Lower lobe of right lung (tissue), 2 donors: ENCODE results near the gene BMP2K. TPM values are rescaled to one million over a fixed set of nuclear protein-coding genes. Genes with fewer than 3 reads are reported as not detected.

Experiments
- ATAC-seq, 2 donors: fragments of 200-7000 bp; cut with Tn5 transposase; one replicate each; pipeline ENCODE4 v1.9.1; 2020 to 2022; ENCODE audit warnings: mild to moderate bottlenecking in 2 of 2, moderate library complexity in 2 of 2
- DNase-seq: peaks from one replicate; pipeline ENCODE4 v3.0.0-alpha.2; 2020
- H3K27ac ChIP-seq: fragments of 200-600 bp; one replicate; pipeline ENCODE4 v1.8.0; 2022
- H3K27me3 ChIP-seq: fragments of 200-600 bp; one replicate; pipeline ENCODE4 v1.8.0; 2022; ENCODE audit warnings: low read depth
- H3K36me3 ChIP-seq: fragments of 200-600 bp; one replicate; pipeline ENCODE4 v1.8.0; 2022; ENCODE audit warnings: mild to moderate bottlenecking
- H3K4me1 ChIP-seq: fragments of 200-600 bp; one replicate; pipeline ENCODE4 v1.8.0; 2022
- H3K4me3 ChIP-seq: fragments of 200-600 bp; one replicate; pipeline ENCODE4 v1.8.0; 2022; ENCODE audit warnings: mild to moderate bottlenecking
- H3K9me3 ChIP-seq: fragments of 200-600 bp; one replicate; pipeline ENCODE4 v1.8.0; 2022
- intact Hi-C: fragments of 100-400 bp; cut with DNase I; formaldehyde crosslinking; loops from one replicate; pipeline ENCODE4 v1.11.0; 2022
- total RNA-seq: library from RNA; stranded (reverse); fragmentation: NEBNext Ultra II Directional; extraction: Animal tissue kit (Norgen Biotek cat#: 25700); gene quantifications from one replicate; pipeline ENCODE4 v1.2.1, GENCODE V29; 2021
- TF ChIP-seq, protein P1 (sequence below): fragments of 200-600 bp; IDR thresholded peaks from one replicate; pipeline ENCODE4 v1.8.0; 2022; ENCODE audit warnings: antibody characterized with exemption, mild to moderate bottlenecking
- donor health status: DM: no; HTN: yes; CAD: no; lungs with severe emphysema.

BMP2K gene
- total RNA-seq, 1 donor from 2014 or later: 48.9 TPM

DNA sequence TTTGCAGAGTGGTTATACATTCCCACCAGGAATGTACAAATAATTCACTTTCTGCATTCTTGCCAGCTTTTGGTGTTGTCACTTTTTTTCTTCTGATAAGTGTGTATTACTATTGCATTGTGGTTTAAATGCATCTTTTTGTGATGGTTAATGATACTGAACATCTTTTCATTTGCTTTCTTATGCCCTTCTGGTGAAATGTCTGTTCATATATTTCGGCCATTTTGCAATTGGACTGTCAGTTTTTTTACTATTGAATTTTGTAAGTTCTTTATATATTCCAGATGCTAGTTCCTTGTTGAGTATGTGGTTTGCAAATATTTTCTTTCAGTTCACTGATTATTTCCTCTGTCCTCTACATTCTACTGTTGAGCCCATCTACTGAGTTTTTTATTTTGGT lies 19.4 kb upstream of the BMP2K start:
- ATAC-seq (no peak), DNase-seq (no peak)
- intact Hi-C loops: no loop called here
- H3K4me1 ChIP-seq: no peaks in the 10 kb centered on the region
- H3K4me3 ChIP-seq: no peak overlapping the region
- no peaks in the 10 kb centered on the region for H3K27me3 ChIP-seq
- TF ChIP-seq, protein P1, sequence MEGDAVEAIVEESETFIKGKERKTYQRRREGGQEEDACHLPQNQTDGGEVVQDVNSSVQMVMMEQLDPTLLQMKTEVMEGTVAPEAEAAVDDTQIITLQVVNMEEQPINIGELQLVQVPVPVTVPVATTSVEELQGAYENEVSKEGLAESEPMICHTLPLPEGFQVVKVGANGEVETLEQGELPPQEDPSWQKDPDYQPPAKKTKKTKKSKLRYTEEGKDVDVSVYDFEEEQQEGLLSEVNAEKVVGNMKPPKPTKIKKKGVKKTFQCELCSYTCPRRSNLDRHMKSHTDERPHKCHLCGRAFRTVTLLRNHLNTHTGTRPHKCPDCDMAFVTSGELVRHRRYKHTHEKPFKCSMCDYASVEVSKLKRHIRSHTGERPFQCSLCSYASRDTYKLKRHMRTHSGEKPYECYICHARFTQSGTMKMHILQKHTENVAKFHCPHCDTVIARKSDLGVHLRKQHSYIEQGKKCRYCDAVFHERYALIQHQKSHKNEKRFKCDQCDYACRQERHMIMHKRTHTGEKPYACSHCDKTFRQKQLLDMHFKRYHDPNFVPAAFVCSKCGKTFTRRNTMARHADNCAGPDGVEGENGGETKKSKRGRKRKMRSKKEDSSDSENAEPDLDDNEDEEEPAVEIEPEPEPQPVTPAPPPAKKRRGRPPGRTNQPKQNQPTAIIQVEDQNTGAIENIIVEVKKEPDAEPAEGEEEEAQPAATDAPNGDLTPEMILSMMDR: no peak
- no peaks in the 10 kb centered on the region for H3K9me3 ChIP-seq
- H3K36me3 ChIP-seq: no peaks in the 10 kb centered on the region
- H3K27ac ChIP-seq: no peak overlapping the region

DNA sequence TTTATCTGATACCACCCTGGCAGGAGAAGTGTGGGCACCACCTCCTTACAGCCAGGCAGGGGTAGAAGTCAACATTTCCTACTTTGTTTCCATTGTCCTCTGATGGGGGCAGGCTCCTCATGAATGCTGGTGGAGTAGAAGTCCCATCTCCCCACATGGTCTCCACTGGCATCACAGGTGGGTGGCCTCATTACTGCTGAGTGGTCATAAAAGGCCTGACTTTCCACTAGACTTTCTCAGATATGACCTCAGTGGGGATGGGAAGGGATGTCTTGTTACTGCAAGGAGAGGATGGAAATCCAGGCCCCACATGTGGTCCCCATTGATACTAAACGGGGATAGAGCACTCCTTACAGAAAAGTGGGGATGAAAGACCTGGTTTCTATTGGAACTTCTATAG lies 18.6 kb upstream of the BMP2K start:
- Histone ChIP-seq H3K9me3 (no peaks in the 10 kb centered on the region), H3K36me3 (no peaks in the 10 kb centered on the region), H3K27ac (no peak overlapping the region), H3K4me1 (no peaks in the 10 kb centered on the region), H3K27me3 (no peaks in the 10 kb centered on the region), H3K4me3 (no peak overlapping the region)
- intact Hi-C loops: no loop called here
- no peak for DNase-seq
- no peak for ATAC-seq
- TF ChIP-seq, protein P1: no peak

- no peak overlapping the region for H3K27ac ChIP-seq
- H3K9me3 ChIP-seq: no peaks in the 10 kb centered on the region
- H3K4me3 ChIP-seq: no peak overlapping the region
- intact Hi-C loops: no loop called here
- H3K4me1 ChIP-seq: no peaks in the 10 kb centered on the region
- TF ChIP-seq, protein P1: no peak
- no peak for ATAC-seq
- H3K27me3 ChIP-seq: no peaks in the 10 kb centered on the region
- H3K36me3 ChIP-seq: no peaks in the 10 kb centered on the region
- no peak for DNase-seq
Observed at GRCh38 chr4:78758085-78758484, 18.1 kb upstream of the BMP2K start.

- TF ChIP-seq, protein P1: no peak
- no peak overlapping the region for H3K4me3 ChIP-seq
- no peaks in the 10 kb centered on the region for H3K9me3 ChIP-seq
- H3K27me3 ChIP-seq: no peaks in the 10 kb centered on the region
- no peak for ATAC-seq
- peaks cover 10% of the 10 kb centered on the region for H3K4me1 ChIP-seq
- H3K27ac ChIP-seq: no peak overlapping the region
- no peaks in the 10 kb centered on the region for H3K36me3 ChIP-seq
- no peak for DNase-seq
- intact Hi-C loops: no loop called here
Observed at GRCh38 chr4:78762529-78762928, 13.6 kb upstream of the BMP2K start.

DNA sequence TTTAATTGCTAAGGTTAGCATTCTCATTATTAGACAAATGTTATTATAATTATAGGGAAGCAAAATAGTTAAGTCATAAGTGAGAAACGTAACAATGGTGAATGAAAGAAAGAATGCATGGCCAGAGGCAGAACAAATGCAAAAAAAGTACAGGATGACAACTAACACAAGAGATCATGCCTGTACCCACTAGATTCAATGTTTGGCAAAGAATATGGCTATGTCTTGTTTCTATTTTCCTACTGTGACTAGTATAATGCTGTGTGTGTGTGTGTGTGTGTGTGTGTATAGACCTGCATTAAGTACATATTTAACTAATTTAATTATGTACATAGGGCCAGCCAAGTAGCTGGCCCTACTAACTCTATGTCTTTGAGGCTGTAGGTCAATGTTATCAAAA lies 12.9 kb upstream of the BMP2K start:
- intact Hi-C loops: no loop called here
- no peak for DNase-seq
- Histone ChIP-seq H3K27ac (no peak overlapping the region), H3K4me1 (peaks cover 10% of the 10 kb centered on the region), H3K4me3 (no peak overlapping the region), H3K9me3 (no peaks in the 10 kb centered on the region), H3K27me3 (no peaks in the 10 kb centered on the region), H3K36me3 (no peaks in the 10 kb centered on the region)
- no peak for ATAC-seq
- TF ChIP-seq, protein P1: no peak
